Measurements from ENCODE around the gene NSDHL.
A peak's percentile ranks its signal among the peaks of the same experiment; 100 is the strongest.
"Not testable (repeated sequence)": the region's sequence is repeated elsewhere in the genome, so short reads cannot be mapped to it uniquely, and the experiment has no call there.

NSDHL gene

DNA sequence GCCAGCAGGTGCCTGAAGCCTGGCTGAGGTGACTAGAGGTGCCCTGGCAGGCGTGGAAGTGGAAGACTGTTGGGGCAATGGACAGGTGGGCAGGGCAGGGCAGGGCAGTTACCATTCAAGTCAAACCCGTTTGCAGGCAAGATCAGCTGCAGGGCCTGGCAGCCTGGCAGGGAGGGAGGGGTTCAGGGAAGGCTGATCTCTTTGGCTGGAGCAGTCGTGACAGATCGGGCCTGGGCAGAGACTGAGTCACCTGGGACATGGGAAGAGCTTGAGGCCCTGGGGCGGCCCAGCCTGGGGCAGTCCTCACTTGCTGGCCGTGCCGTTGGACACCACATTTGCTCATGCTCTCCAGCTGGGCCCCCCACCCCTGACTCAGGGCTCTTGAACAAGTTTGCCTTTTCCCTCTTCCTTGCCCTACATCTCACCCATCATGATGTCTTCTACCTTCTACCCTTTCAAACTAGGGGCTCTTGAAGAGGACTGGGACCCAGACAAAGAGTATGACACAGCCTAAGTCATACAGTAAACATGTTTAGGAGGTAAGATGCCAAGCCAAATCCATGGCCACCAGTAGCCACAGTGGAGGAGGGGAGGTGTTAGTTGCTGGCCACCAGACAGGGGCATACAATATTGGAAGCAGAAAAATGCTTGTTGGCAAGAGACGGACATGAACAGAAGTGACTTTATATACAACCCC, 65.0 kb downstream of the NSDHL start:
- DNase-seq, result no peak

- DNase-seq, result no peak
Observed at GRCh38 chrX:152896450-152896849, 65.6 kb downstream of the NSDHL start.

GRCh38 chrX:152897222-152898131, 66.6 kb downstream of the NSDHL start, which contains the start of gene ZNF185:
Gene ZNF185, plus strand, starts transcription at chrX:152898067. Its CDS starts 16,423 bp downstream, at chrX:152914490.
- DNase-seq, result no peak

DNA sequence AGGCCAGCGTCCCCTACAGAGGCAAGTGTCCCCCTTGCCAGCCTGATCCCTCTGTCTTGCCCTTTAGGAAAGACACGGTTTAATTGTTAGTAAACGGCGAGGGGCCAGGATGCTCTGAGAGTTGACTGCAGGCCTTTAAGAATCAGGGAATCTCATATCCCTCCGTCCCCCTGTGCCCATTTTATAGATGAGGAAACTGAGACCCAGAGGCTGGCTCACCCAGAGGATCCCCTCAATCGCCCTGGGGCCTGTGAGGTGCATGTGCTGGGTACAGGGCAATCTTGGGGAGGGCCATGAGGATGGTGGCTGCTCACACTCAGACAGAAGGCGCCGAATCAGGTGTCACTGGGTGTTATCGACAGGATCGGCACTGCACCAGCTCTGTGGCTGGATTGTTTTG, 67.6 kb downstream of the NSDHL start:
- no peak for DNase-seq

DNA sequence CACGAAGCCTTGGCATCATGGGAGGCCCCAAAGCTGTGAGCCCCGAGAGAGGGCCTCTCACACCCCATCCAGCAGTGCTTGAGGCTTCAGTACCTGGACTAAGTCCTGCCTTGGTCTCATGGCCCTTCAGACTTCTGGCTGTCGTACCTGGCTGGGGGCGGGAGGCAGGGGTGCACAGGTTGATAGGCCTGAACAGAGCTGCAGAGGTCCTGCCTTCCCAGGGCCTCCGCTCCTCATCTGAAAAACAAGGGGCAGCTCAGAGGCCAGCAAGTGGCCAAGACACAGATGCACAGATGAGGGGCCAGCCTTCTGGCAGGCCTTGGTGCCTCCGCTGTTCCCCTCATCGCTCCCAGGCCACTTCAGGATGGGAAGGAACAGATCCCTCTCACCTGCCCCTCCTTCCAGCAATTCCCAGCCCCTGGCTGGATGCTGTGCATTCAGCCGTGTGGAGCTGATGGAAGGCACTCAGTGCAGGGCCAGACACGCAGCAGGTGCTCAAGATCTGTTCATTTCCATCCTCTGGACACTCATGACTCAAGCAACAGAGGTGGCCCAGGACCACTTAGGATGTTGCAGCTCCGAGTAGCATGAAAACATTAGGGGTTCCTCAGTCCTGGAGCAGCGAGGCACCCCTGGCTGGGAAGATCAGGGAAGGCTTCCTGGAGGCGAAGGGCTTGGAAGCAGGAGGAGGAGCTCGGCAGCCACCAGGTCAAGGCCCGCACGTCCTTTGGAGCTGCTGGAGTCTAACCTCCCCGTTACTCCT, 68.4 kb downstream of the NSDHL start:
- no peak for DNase-seq

DNA sequence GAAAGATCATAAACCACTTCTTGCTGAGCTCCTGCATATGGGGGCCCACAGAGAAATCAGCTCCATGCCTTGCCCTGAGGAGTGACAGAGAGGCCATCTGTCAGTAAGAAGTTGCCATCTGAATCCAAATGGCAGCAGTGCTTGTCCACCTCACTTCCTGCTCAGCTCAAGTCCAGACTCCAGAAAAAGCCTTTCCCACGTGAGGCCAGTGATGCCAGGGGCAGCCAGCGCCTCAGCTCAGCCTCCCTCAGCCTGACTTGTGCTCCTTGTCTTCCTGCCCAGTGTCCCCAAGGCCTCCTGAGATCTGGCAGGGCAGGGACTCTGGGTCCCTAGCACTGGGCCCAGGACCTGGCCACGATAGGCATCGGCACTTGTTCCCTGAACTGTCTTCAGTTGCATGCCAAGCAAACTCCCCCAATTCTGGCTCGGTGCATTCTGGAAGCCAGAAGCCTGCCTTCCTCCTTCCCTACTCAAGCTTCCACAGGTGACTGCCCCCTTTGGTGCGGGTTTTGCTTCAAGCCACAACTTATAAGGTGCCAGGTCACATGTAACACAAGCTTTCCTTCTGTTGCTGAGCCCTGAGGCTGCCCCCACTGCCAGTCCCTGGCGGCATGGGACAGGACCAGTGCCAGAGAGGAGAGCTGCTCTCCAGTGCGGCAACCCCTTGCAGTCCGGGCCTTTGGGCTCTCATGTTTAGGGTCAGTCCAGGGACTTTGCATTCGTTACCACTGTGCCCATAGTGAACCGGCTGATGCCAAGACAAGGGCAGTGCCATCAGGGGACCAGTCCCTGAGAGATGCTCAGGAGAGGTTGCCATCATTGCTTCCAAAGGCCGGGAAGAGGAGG, 69.2 kb downstream of the NSDHL start:
- no peak for DNase-seq

DNA sequence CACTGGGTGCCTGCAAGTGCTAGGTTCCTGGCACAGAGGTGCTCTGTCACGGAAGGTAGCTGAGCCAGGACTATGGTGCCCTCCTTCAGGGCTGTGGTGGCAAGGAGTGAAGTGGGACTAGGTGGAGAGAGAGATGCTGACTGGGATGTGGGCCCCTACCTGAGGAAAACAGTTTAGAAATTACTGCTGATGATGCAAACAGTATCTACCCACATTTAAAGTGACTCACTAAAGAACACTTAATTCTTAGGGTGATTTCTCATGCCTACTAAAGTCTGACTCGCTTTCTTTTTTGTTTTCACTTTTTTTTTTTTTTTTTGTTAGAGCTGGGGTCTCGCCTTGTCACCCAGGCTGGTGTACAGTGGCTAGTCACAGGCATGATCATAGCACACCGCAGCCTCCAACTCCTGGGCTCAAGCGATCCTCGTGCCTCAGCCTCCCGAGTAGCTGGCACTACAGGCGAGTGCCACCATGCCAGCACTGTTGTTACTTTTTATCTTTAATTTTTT, 70.1 kb downstream of the NSDHL start:
- no peak for DNase-seq

GRCh38 chrX:152901816-152902501, 71.1 kb downstream of the NSDHL start:
- no peak for DNase-seq

GRCh38 chrX:152902502-152902820, 71.6 kb downstream of the NSDHL start:
- no peak for DNase-seq

DNA sequence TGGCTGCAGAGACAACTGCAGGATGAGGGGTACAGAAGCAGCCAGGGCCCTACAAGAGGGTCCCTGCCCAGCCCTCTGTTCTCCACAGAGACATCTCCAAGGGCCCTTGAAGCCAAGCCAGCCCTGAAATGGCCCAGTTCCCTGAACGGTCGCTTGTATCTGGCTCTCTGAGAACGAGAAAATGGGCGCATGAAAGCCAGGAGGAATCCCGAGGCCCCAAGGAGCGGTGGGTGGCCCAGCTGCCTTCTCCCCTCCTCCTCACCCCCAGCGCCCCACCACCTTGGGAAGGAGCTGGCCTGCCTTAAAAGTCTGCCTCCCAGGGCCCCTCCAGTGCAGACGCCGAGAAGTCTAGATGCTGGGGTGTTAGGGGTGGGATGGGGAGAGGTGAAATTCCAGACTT, 72.7 kb downstream of the NSDHL start:
- DNase-seq, result no peak

DNA sequence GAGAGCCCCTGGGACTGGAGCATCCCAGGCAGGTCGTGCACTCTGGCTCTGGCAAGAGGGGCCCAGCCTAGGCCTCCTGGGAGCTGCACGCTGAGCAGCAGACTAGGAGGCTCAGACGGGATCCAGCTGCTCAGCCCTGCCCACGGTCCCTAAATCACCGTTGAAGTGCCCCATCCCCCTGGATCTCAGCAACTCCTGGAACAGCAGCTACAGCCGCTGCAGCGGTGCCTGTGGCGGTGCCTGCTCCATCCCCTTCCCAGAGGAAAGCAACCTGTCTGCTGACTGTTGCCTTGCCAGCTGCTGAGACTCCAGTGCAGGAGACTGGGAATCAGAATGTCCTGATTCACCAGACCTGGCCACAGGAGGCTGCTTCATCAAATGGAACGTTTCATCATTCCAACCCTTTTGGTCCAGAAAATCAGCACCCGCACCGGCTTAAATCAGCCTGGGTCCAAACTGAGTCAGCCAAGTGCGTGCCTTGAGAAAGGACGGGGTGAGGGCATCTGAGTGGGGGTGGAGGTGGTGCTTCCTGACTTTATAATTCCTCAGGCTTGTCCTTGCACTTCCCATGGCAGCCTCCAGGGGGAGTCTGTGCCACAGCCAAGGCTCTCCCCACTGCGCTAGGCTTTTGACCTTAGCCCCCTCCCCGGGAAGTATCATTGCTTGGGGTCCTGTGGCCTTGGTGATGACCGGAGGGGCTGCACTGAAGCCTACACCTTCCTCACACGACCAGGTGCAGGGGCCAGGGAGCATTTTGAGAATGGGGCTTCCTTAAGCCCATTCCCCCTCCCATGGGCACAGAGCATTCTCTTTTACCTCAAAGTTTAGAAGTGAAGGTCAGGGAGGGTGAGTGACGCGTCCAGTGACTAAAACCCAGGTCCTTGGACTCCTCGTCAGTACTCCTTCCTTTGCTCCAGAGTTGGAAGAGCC, 73.6 kb downstream of the NSDHL start:
- peak; percentile 56 for DNase-seq

- no peak for DNase-seq
Observed at GRCh38 chrX:152905081-152905420, 74.2 kb downstream of the NSDHL start.

- no peak for DNase-seq
Observed at GRCh38 chrX:152907084-152907651, 76.3 kb downstream of the NSDHL start.

DNA sequence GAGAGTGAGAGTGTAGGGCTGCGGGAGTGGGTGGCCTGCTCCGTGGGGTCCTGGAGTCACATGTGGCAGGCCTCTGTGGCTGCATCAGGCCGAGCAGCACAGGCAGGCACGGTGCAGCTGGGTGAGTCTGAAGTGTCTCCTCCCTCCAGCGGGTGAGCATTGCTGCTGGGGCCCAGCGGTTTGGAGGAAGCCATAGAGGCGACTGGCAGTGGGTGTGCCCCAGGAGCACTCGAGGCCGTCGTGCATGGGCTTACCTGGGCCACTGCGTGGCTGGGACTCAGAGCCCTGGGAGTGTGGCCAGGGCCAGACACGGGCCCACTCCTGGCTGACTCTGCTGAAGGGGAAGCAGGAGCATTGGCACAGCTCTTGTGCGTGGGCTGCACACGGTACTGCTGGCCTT, 77.6 kb downstream of the NSDHL start:
- no peak for DNase-seq

DNA sequence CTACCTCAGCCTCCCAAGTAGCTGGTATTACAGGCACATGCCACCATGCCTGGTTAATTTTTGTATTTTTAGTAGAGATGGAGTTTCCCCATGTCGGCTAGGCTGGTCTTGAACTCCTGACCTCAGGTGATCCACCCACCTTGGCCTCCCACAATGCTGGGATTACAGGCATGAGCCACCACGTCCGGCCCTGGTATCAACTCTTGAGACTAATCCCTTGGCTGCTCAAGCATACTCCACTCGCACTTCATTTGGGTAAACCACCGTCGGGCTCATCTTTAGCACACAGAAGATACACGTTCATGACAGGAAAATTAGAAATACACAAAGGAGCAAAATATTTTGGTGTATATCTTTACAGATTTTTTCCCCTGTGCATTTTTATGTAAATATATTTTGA, 79.2 kb downstream of the NSDHL start:
- DNase-seq, result not testable (repeated sequence)

DNA sequence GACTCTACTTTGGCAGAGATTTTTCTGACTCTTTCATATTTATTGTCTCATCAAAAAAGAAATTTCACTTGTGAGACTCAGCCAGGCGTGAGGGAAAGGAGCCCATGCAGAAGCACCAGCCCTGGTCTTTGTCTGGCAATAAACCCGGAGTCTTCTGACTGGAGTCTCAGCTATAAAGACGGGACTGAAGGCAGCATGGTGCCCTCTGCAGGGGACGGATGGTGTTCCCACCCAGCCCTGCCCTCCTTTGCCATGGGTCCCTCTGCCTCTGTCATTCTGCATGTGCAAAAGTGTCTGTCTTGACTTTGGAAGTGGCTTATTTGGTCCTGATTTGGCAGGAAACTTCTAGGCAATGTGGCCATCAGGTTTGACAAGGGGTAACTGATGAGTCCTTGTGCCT, 81.2 kb downstream of the NSDHL start:
- no peak for DNase-seq

- DNase-seq, result no peak
Observed at GRCh38 chrX:152912641-152913040, 81.8 kb downstream of the NSDHL start.

DNA sequence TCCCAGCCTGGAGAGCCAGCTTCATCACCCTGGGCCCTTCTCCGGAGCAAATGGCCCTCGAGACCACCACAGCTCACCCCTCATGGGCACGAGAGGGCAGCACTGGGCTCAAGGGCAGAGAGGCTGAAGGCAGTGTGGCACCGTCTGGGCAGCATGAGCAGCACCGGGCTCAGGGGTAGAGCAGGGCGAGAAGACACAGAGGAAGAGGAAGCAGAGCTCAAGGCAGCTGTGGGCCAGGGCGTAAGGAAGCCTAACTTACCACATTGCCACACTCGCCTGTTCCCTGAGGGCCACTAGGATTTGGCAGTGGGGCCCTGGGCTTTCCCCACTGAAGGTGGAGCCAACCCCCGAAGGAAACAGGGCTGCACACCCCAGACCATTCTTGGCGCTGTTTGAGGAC, 82.5 kb downstream of the NSDHL start:
- no peak for DNase-seq

- DNase-seq, result no peak
Observed at GRCh38 chrX:152913910-152914309, 83.0 kb downstream of the NSDHL start.

DNA sequence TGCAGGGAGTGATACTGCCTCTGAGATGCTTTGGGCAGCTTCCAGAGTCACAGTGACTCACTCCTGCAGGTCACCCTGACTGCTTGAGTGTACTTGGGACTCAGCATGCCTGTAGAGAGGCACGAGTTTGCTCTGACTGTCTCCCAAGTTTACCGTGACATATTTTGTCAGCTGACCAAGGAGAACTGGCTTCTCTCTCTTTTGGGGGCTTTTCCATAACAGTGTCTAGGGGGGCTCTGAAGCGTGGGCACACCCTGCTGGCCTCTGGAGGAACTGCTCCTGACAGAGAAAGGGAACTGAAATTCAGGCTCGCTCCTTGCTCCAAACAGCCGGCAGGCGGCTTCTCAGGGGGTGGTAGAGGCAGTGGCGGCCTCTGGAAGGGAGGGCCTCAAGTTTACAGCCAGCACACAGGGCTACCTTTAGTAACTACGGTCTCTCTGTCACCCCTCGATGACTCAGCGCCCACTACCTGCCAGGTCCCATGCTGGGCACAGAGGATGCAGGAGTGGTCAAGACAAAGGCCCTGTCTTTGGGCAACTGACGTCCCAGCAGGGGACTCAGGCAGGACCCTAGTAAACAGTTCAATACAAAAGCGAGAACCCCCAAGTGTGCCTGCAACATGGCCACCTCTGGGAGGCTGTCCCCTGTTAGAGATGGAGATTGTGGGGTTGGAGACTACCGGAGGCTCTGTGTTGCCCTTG, 84.8 kb downstream of the NSDHL start:
- DNase-seq, result no peak
